ENCODE measurements around the gene ACAP1.
"Not testable (repeated sequence)": the region's sequence is repeated elsewhere in the genome, so short reads cannot be mapped to it uniquely, and the experiment has no call there.

- not testable (repeated sequence) for TF ChIP-seq CTCF (conservative IDR thresholded peaks at IDR 0.05 in 1 of 2, IDR thresholded peaks at IDR 0.05 in 1 of 2; ENCODE audit: extremely low read depth in 1 of 2, insufficient read depth in 1 of 2, low read depth in 1 of 2, low read length in 2 of 2); EZH2 (IDR thresholded peaks at IDR 0.05; ENCODE audit: borderline replicate concordance, low read length)
These were observed 564 bp upstream of the ACAP1 start for GRCh38 chr17:7335765-7336164.

Measured in mammary epithelial cell (primary cell).